Mucosa of stomach (tissue), 1 donor: ENCODE measurements around the gene CAPN2.

Experiments used
- H3K27me3 ChIP-seq: one replicate; pipeline ENCODE4 v1.7.0; 2013; ENCODE audit warnings: mild to moderate bottlenecking, low read length; ENCODE audit not compliant: control insufficient read depth, insufficient read depth
- H3K36me3 ChIP-seq: one replicate; pipeline ENCODE4 v1.7.0; 2013; ENCODE audit warnings: low read length; ENCODE audit not compliant: control insufficient read depth, insufficient read depth
- H3K4me1 ChIP-seq: one replicate; pipeline ENCODE4 v1.7.0; 2013; ENCODE audit warnings: mild to moderate bottlenecking, low read length; ENCODE audit not compliant: control insufficient read depth, insufficient read depth
- H3K4me3 ChIP-seq: one replicate; pipeline ENCODE4 v1.7.0; 2013; ENCODE audit warnings: low read length
- H3K9ac ChIP-seq: one replicate; pipeline ENCODE4 v1.7.0; 2013; ENCODE audit warnings: mild to moderate bottlenecking, low read length, moderate library complexity
- H3K9me3 ChIP-seq: one replicate; pipeline ENCODE4 v1.7.0; 2013; ENCODE audit warnings: mild to moderate bottlenecking, low read length, moderate library complexity; ENCODE audit not compliant: control insufficient read depth
- donor health status: Pancreatic carcinoma.

The CAPN2 gene

GRCh38 chr1:223763881-223764280 lies 51.5 kb downstream of the CAPN2 start:
- Histone ChIP-seq H3K9ac (no peak overlapping the region), H3K27me3 (no peaks in the 10 kb centered on the region), H3K9me3 (no peaks in the 10 kb centered on the region), H3K4me3 (no peak overlapping the region), H3K4me1 (peaks cover 9% of the 10 kb centered on the region), H3K36me3 (peaks cover 32% of the 10 kb centered on the region)

- peak overlapping the region; percentile 22 for H3K9ac ChIP-seq
- H3K27me3 ChIP-seq, result no peaks in the 10 kb centered on the region
- H3K4me3 ChIP-seq, result no peak overlapping the region
- peaks cover 9% of the 10 kb centered on the region for H3K4me1 ChIP-seq
- H3K9me3 ChIP-seq, result no peaks in the 10 kb centered on the region
- peaks cover 31% of the 10 kb centered on the region for H3K36me3 ChIP-seq
Observed at GRCh38 chr1:223765036-223765718, 52.8 kb downstream of the CAPN2 start.

DNA sequence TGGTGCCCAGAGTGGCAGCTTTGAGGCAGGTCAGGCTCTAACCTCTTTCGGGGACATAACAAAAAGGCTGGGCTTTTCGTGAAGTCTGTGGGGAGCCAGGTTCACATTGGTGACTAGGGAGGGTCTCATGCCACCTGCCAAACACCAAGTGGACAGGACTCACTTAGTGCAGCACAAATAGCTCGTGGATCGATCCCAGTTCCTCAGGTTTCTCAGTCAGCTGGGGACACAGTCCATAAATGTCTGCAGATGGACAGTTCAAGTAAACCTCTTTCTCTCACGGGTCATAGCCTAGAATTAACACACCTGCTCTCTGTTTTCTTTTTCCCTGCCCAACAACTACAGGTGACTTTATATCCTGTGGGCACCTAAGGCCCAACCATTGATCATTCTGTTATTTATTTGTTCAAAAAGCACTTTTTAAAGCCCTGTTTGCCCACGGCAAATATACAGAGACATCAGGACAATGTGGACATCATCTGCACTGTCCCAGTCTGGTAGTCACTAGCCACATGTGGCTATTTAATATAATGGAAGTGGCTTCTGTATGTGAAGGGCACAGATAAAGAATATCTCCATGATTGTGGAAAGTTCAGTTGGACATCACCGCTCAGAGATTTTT lies 53.5 kb downstream of the CAPN2 start:
- Histone ChIP-seq H3K4me1 (peaks cover 14% of the 10 kb centered on the region), H3K36me3 (peaks cover 33% of the 10 kb centered on the region), H3K27me3 (no peaks in the 10 kb centered on the region), H3K4me3 (no peak overlapping the region), H3K9me3 (no peaks in the 10 kb centered on the region), H3K9ac (no peak overlapping the region)

DNA sequence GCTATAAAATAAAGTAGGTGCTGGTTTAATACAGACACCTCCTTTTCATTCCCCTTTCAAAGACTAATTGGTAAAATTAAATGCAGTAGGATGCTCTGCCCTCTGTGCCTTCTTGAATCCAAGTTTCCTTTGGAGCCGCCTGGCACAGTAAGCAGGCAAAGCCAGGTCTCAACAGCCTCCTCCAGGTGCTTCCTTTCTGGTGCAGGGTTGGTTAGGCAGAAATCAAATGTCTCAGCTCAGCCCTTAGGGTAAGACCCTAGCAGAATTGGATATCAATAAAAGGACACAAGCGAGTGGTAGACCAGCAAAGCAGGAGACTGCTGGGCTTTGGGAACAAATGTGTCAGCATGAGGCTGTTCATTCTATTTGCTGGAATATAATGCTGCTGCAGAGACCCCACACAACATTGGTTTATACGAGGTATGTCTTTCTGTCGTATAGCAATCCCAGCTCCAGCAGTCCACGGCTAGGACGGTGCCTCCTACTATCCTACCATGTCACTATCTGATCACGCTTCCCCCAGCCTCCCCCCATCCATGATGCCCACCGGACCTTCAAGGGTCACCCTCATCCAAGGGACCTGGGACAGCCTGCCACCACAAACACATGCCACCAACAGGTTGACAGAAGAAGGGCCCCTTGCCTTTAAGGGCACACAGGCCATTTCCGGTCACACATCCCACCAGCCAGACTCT lies 58.4 kb downstream of the CAPN2 start:
- H3K9ac ChIP-seq, result no peak overlapping the region
- peaks cover 30% of the 10 kb centered on the region for H3K36me3 ChIP-seq
- H3K9me3 ChIP-seq, result no peaks in the 10 kb centered on the region
- no peak overlapping the region for H3K4me3 ChIP-seq
- H3K27me3 ChIP-seq, result no peaks in the 10 kb centered on the region
- peaks cover 34% of the 10 kb centered on the region for H3K4me1 ChIP-seq

DNA sequence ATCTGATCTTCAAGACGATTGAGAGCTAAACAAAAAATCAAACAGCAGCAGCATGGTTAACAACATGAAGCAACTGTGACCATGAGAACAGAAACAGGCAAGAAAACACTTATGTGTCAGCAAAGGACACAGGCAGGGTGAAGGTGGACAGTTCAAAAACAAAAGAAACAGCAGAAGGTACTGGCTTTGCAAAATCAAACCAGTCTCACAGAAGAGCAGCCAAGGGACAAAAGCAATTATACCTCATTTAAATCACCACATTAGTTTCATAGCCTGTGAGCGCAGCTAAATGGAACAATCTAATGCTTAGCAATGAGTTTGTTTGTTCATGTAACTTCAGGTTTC lies 59.1 kb downstream of the CAPN2 start:
- Histone ChIP-seq H3K36me3 (peaks cover 30% of the 10 kb centered on the region), H3K4me1 (peaks cover 39% of the 10 kb centered on the region), H3K9ac (no peak overlapping the region), H3K9me3 (no peaks in the 10 kb centered on the region), H3K4me3 (no peak overlapping the region), H3K27me3 (no peaks in the 10 kb centered on the region)

- H3K4me1 ChIP-seq, result peaks cover 42% of the 10 kb centered on the region
- no peaks in the 10 kb centered on the region for H3K27me3 ChIP-seq
- H3K9me3 ChIP-seq, result no peaks in the 10 kb centered on the region
- no peak overlapping the region for H3K9ac ChIP-seq
- H3K36me3 ChIP-seq, result peaks cover 30% of the 10 kb centered on the region
- no peak overlapping the region for H3K4me3 ChIP-seq
Observed at GRCh38 chr1:223771814-223772770, 59.8 kb downstream of the CAPN2 start.

DNA sequence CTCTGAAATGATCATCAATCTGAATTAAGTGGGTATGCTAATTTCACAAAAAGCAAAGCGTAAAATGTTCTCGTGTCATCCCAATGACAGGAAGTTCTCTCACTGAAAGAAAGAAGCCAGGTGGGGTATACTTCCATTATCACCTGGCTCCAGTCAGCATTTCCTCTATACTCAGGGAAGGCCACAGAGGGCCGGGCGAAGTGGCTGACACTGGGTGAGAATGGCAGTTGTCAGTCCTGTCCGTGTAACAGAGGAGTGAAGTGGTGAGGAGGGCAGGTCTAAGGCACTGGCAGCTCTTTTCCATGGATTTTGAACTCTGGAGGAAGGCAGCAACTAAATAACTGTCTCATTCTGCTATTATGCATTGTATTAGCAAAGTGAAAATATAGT lies 60.4 kb downstream of the CAPN2 start:
- H3K4me3 ChIP-seq, result no peak overlapping the region
- H3K9ac ChIP-seq, result no peak overlapping the region
- peaks cover 30% of the 10 kb centered on the region for H3K36me3 ChIP-seq
- H3K9me3 ChIP-seq, result no peaks in the 10 kb centered on the region
- no peaks in the 10 kb centered on the region for H3K27me3 ChIP-seq
- peaks cover 42% of the 10 kb centered on the region for H3K4me1 ChIP-seq

DNA sequence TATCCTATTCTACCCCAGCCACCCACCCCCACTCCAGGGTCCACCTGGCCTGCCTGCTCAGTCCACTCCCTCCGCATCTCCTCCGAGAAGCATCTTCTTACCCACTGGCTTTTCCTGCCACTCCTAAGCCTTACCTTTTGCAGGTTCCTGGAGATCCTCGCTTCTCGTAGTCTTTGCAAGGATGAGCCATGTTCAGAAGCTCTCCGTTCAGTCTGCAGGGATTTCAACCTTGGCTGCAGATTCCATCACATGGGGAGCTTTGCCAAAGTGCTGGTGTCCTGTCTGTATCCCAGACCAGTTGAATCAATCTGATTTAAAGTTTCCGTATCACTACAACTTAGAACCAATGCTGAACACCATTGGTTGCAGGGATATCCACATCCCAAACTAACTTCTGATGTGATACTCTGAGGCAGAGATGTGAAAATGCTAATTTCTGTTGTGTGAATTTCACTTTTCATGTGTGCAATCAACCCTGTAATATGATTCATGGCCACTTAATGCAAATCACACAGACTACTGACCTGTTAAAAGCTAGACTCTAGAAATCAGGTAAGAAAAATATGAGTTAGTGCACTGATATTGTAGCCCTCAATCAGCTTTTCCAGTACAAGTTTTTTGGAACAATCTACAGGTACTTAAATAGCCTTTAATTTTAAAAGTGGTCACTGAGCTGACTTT lies 61.9 kb downstream of the CAPN2 start:
- Histone ChIP-seq H3K36me3 (peaks cover 29% of the 10 kb centered on the region), H3K4me3 (no peak overlapping the region), H3K9ac (no peak overlapping the region), H3K27me3 (no peaks in the 10 kb centered on the region), H3K4me1 (peaks cover 42% of the 10 kb centered on the region), H3K9me3 (no peaks in the 10 kb centered on the region)

DNA sequence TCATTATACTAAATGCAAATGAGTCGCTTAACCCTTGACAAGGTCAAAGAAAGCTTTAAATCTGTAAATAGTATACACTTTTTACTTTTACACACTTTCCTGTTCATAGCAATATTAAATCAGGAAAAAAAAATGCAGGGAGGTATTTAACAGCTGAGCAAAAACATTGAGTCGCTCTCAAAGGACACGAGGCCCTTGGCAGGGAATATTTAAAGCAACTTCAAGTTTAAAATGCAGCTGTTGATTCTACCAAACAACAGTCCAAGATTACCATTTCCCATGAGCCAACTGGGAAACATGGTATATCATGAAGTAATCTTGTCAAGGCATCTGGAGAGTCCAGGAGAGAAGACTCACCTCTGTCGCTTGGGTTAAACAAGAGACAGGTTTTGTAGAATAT lies 62.7 kb downstream of the CAPN2 start:
- H3K4me1 ChIP-seq, result peaks cover 42% of the 10 kb centered on the region
- H3K9me3 ChIP-seq, result no peaks in the 10 kb centered on the region
- no peak overlapping the region for H3K4me3 ChIP-seq
- peaks cover 22% of the 10 kb centered on the region for H3K36me3 ChIP-seq
- H3K9ac ChIP-seq, result no peak overlapping the region
- H3K27me3 ChIP-seq, result no peaks in the 10 kb centered on the region

GRCh38 chr1:223775711-223776074 lies 63.4 kb downstream of the CAPN2 start:
- H3K4me1 ChIP-seq, result peaks cover 38% of the 10 kb centered on the region
- H3K4me3 ChIP-seq, result no peak overlapping the region
- peaks cover 16% of the 10 kb centered on the region for H3K36me3 ChIP-seq
- no peaks in the 10 kb centered on the region for H3K9me3 ChIP-seq
- H3K27me3 ChIP-seq, result no peaks in the 10 kb centered on the region
- H3K9ac ChIP-seq, result no peak overlapping the region

DNA sequence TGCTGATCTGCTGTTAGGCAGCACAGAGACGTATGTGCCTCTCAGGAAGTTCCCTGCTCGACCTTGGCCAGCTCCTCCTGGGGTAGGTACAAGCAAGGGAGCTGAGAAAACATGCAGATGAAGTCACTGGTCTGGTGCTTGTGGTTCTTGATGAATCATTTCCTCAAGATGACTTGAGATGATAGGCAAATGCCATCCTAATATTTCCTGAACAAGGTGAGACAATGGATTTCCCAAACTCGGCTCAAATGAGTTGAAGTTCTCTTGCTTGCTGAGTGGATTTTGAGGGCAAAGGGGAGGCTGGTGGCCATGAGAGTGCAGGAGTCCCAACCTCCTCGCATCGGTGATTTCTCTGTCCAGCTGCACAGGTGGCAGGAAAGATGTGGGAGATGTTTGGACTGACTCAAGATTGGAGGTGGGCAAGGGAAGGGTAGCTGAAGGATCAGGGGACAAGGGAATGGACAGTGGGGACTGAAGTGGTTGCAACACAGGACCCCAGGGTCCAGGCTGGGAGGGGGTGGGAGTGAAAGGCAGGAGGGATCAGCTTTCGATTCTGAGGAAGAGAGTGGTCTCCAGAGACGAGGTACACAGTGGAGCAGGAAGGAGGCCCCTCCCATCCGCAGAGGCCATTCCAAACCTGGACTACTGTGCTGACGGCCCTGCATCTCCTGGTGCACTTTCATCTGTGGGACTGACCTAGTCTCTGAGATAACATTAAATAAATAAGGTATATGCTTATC lies 63.9 kb downstream of the CAPN2 start:
- Histone ChIP-seq H3K4me3 (no peak overlapping the region), H3K36me3 (peaks cover 13% of the 10 kb centered on the region), H3K9me3 (no peaks in the 10 kb centered on the region), H3K4me1 (peaks cover 32% of the 10 kb centered on the region), H3K27me3 (no peaks in the 10 kb centered on the region), H3K9ac (no peak overlapping the region)
